ENCODE data around the gene RPS6KA2.

The RPS6KA2 gene

GRCh38 chr6:166604911-166605310 lies 22.1 kb downstream of the RPS6KA2 start:
- ChIA-PET POLR2A (no interaction called here), CTCF (interaction anchor here (1.2 kb wide), 1 partner anchor 22 kb away, joined by 3 read pairs; the partner anchor contains the start of gene RPS6KA2)
- TF ChIP-seq, protein P1, sequence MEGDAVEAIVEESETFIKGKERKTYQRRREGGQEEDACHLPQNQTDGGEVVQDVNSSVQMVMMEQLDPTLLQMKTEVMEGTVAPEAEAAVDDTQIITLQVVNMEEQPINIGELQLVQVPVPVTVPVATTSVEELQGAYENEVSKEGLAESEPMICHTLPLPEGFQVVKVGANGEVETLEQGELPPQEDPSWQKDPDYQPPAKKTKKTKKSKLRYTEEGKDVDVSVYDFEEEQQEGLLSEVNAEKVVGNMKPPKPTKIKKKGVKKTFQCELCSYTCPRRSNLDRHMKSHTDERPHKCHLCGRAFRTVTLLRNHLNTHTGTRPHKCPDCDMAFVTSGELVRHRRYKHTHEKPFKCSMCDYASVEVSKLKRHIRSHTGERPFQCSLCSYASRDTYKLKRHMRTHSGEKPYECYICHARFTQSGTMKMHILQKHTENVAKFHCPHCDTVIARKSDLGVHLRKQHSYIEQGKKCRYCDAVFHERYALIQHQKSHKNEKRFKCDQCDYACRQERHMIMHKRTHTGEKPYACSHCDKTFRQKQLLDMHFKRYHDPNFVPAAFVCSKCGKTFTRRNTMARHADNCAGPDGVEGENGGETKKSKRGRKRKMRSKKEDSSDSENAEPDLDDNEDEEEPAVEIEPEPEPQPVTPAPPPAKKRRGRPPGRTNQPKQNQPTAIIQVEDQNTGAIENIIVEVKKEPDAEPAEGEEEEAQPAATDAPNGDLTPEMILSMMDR (IDR thresholded peaks at IDR 0.05; ENCODE audit: control extremely low read depth, extremely low read depth, low read depth, missing control alignments), result no peak
- no peak for DNase-seq (ENCODE audit: extremely low spot score)

DNA sequence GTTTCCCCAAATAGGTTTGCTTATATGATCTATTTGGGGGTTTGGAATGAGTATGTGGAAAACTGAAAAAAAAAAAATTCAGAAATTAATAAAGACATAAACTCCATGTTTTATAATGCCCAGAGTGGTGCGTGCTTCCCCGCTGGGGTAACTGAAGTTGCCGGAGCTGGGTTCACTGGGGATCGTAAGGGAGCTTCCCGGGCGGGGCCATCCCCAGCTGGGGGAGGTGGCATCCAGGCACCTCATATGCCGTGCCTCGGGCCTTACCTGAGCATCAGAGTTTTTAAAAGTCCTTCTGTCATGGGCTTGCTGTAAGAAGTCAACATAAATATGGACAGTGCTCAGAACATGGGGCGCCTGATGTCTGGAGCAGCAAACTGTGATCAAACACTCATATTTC lies 22.7 kb downstream of the RPS6KA2 start:
- DNase-seq (ENCODE audit: extremely low spot score), result no peak
- TF ChIP-seq, protein P1 (IDR thresholded peaks at IDR 0.05; ENCODE audit: control extremely low read depth, extremely low read depth, low read depth, missing control alignments), result no peak
- ChIA-PET POLR2A (no interaction called here), CTCF (interaction anchor here (0.8 to 1.8 kb wide), 3 partner anchors 9 to 63 kb away, joined by 3 to 7 read pairs (median 4); no protein-coding TSS in a partner anchor)

GRCh38 chr6:166603043-166603690 lies 23.9 kb downstream of the RPS6KA2 start:
- TF ChIP-seq, protein P1 (IDR thresholded peaks at IDR 0.05; ENCODE audit: control extremely low read depth, extremely low read depth, low read depth, missing control alignments), result no peak
- CTCF ChIA-PET, result interaction anchor here (1.1 to 1.8 kb wide), 3 partner anchors 10 to 23 kb away, joined by 3 to 7 read pairs (median 4); no protein-coding TSS in a partner anchor
- POLR2A ChIA-PET, result no interaction called here
- no peak for DNase-seq (ENCODE audit: extremely low spot score)

DNA sequence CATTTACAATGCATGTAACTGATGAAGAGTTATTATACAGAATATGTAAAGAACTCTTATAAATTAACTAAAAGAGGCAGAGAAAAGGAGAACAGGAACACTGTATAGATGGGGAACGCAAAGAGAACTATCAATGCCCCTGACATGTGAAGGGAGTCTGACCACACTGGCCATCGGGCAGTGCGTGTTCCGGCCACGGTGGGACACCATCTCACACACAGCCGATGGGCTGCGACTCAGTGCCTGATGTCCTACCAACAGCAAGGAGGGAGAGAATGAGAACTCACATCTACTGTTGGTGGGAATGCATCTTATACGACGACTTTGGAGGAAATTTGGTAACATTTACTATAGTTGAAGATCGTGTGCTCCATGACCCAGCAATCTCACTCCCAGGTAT lies 25.1 kb downstream of the RPS6KA2 start:
- DNase-seq (ENCODE audit: extremely low spot score), result no peak
- CTCF ChIA-PET, result interaction anchor here (3.1 kb wide), 1 partner anchor 11 kb away, joined by 11 read pairs; no protein-coding TSS in a partner anchor
- POLR2A ChIA-PET, result no interaction called here
- TF ChIP-seq, protein P1 (IDR thresholded peaks at IDR 0.05; ENCODE audit: control extremely low read depth, extremely low read depth, low read depth, missing control alignments), result no peak

- CTCF ChIA-PET, result interaction anchor here (1.6 to 3.1 kb wide), 2 partner anchors 12 to 22 kb away, joined by 3 to 11 read pairs; no protein-coding TSS in a partner anchor
- TF ChIP-seq, protein P1 (IDR thresholded peaks at IDR 0.05; ENCODE audit: control extremely low read depth, extremely low read depth, low read depth, missing control alignments), result no peak
- POLR2A ChIA-PET, result no interaction called here
- no peak for DNase-seq (ENCODE audit: extremely low spot score)
Observed at GRCh38 chr6:166600931-166601330, 26.1 kb downstream of the RPS6KA2 start.

- TF ChIP-seq, protein P1 (IDR thresholded peaks at IDR 0.05; ENCODE audit: control extremely low read depth, extremely low read depth, low read depth, missing control alignments), result no peak
- POLR2A ChIA-PET, result no interaction called here
- CTCF ChIA-PET, result interaction anchor here (0.9 to 3.1 kb wide), 2 partner anchors 10 to 14 kb away, joined by 3 to 11 read pairs; no protein-coding TSS in a partner anchor
- no peak for DNase-seq (ENCODE audit: extremely low spot score)
Observed at GRCh38 chr6:166599205-166599604, 27.8 kb downstream of the RPS6KA2 start.

Measured in GM10248 (cell line).